Common myeloid progenitor, CD34-positive (primary cell): ENCODE measurements around the gene ALKBH5.
"Not testable (repeated sequence)": the region's sequence is repeated elsewhere in the genome, so short reads cannot be mapped to it uniquely, and the experiment has no call there.

Source experiments
- CTCF ChIA-PET: fragments of 350-600 bp; sonication (Branson Sonifier 250); formaldehyde crosslinking; loops from one replicate; lab custom pipeline; 2021; ENCODE audit warnings: antibody characterized with exemption; lab: Charles Lee
- POLR2A ChIA-PET: fragments of 350-600 bp; sonication (Branson Sonifier 250); formaldehyde crosslinking; loops from one replicate; lab custom pipeline; 2021; ENCODE audit warnings: antibody characterized with exemption; lab: Charles Lee
- DNase-seq, 3 donors: peaks; one replicate each; pipeline versions ENCODE4 v3.0.0 to v3.0.0-alpha.2; 2013
- H3K27ac ChIP-seq, 2 experiments: 1 replicate in 1 of 2; 2 replicates in 1 of 2; pipeline ENCODE4 v1.7.0; 2013; ENCODE audit warnings: inconsistent platforms in 2 of 2, low read length in 2 of 2, mild to moderate bottlenecking in 2 of 2, low read depth in 1 of 2, moderate library complexity in 1 of 2; ENCODE audit not compliant: severe bottlenecking in 2 of 2, insufficient read depth in 1 of 2, poor library complexity in 1 of 2
- H3K27me3 ChIP-seq, 5 experiments: replicated peaks in 2 of 5; 1 replicate in 3 of 5; 2 replicates in 2 of 5; pipeline versions ENCODE4 v1.6.1 to v1.7.0; 2013; ENCODE audit warnings: low read length in 4 of 5, mild to moderate bottlenecking in 2 of 5, moderate library complexity in 2 of 5, inconsistent platforms in 1 of 5; ENCODE audit not compliant: insufficient read depth in 5 of 5, control insufficient read depth in 4 of 5
- H3K36me3 ChIP-seq, 4 experiments: 1 replicate in 2 of 4; 2 replicates in 2 of 4; pipeline versions ENCODE4 v1.6.1 to v1.7.0; 2013; ENCODE audit warnings: low read length in 3 of 4, control low read depth in 1 of 4, mild to moderate bottlenecking in 1 of 4; ENCODE audit not compliant: control insufficient read depth in 4 of 4, insufficient read depth in 4 of 4
- H3K4me1 ChIP-seq, 4 experiments: 1 replicate in 3 of 4; 2 replicates in 1 of 4; pipeline versions ENCODE4 v1.6.1 to v1.7.1; 2013; ENCODE audit warnings: low read length in 3 of 4, mild to moderate bottlenecking in 3 of 4, control low read depth in 1 of 4, inconsistent platforms in 1 of 4, moderate library complexity in 1 of 4; ENCODE audit not compliant: control insufficient read depth in 4 of 4, insufficient read depth in 4 of 4; ENCODE audit errors: control extremely low read depth in 1 of 4
- H3K4me3 ChIP-seq, 7 experiments: 1 replicate in 4 of 7; 2 replicates in 3 of 7; pipeline versions ENCODE4 v1.5.1 to v1.7.0; 2013; ENCODE audit warnings: mild to moderate bottlenecking in 7 of 7, low read length in 6 of 7, moderate library complexity in 6 of 7, inconsistent platforms in 2 of 7, low read depth in 2 of 7, control low read depth in 1 of 7; ENCODE audit not compliant: insufficient read depth in 4 of 7, control insufficient read depth in 1 of 7; ENCODE audit errors: extremely low read depth in 1 of 7
- H3K9me3 ChIP-seq, 5 experiments: 1 replicate in 4 of 5; 2 replicates in 1 of 5; pipeline versions ENCODE4 v1.6.1 to v1.7.1; 2013; ENCODE audit warnings: low read length in 4 of 5, mild to moderate bottlenecking in 2 of 5, inconsistent platforms in 1 of 5, low read depth in 1 of 5, moderate library complexity in 1 of 5; ENCODE audit not compliant: control insufficient read depth in 4 of 5, insufficient read depth in 2 of 5; ENCODE audit errors: control extremely low read depth in 1 of 5
- WGBS: methylation state at CpG from one replicate; pipeline ENCODE4 v1.1.5; 2013; ENCODE audit not compliant: insufficient coverage; 5-methylcytosine and 5-hydroxymethylcytosine counted together

Gene ALKBH5

GRCh38 chr17:18201108-18201507, 17.5 kb downstream of the ALKBH5 start:
- no peaks in the 10 kb centered on the region for H3K4me1 ChIP-seq
- H3K27ac ChIP-seq: no peak overlapping the region
- no peak overlapping the region for H3K4me3 ChIP-seq
- DNase-seq: no peak
- WGBS: 90% methylated on average over 4 of the region's 4 CpGs
- H3K27me3 ChIP-seq: no peaks in the 10 kb centered on the region
- peaks cover 13 to 78% (median 54%) of the 10 kb centered on the region in 4 experiments for H3K36me3 ChIP-seq
- POLR2A ChIA-PET: no interaction called here
- CTCF ChIA-PET: interaction anchor here (1.2 to 3.1 kb wide), 5 partner anchors 9 to 59 kb away, joined by 3 to 11 read pairs (median 7); no protein-coding TSS in a partner anchor
- no peaks in the 10 kb centered on the region for H3K9me3 ChIP-seq

GRCh38 chr17:18203308-18203707, 19.7 kb downstream of the ALKBH5 start:
- Histone ChIP-seq H3K27me3 (no peaks in the 10 kb centered on the region), H3K4me3 (no peak overlapping the region), H3K36me3 (peaks cover 8 to 77% (median 51%) of the 10 kb centered on the region in 4 experiments), H3K4me1 (no peaks in the 10 kb centered on the region), H3K9me3 (no peaks in the 10 kb centered on the region), H3K27ac (no peak overlapping the region)
- DNase-seq: no peak
- ChIA-PET POLR2A (no interaction called here), CTCF (interaction anchor here (0.7 to 3.1 kb wide), 4 partner anchors 10 to 93 kb away, joined by 3 to 10 read pairs (median 4); no protein-coding TSS in a partner anchor)
- 98% methylated on average over 6 of the region's 7 CpGs for WGBS

GRCh38 chr17:18205861-18206260, 22.2 kb downstream of the ALKBH5 start:
- no peak overlapping the region for H3K27ac ChIP-seq
- CTCF ChIA-PET: interaction anchor here (0.8 kb wide), 1 partner anchor 8 kb away, joined by 3 read pairs; no protein-coding TSS in a partner anchor

GRCh38 chr17:18206962-18207361, 23.3 kb downstream of the ALKBH5 start:
- Histone ChIP-seq H3K9me3 (no peaks in the 10 kb centered on the region), H3K27me3 (no peaks in the 10 kb centered on the region), H3K36me3 (peaks cover 11 to 77% (median 54%) of the 10 kb centered on the region in 4 experiments), H3K27ac (no peak overlapping the region), H3K4me3 (no peak overlapping the region), H3K4me1 (no peaks in the 10 kb centered on the region)
- CTCF ChIA-PET: interaction anchor here (1.1 to 1.8 kb wide), 2 partner anchors 11 to 14 kb away, joined by 3 to 6 read pairs; no protein-coding TSS in a partner anchor
- no peak for DNase-seq
- POLR2A ChIA-PET: no interaction called here

More at GRCh38 chr17:18205861-18206260, 22.2 kb downstream of the ALKBH5 start:
- DNase-seq: no peak
- no peaks in the 10 kb centered on the region for H3K27me3 ChIP-seq
- POLR2A ChIA-PET: no interaction called here
- H3K9me3 ChIP-seq: no peaks in the 10 kb centered on the region
- 90% methylated on average over 2 of the region's 2 CpGs for WGBS
- H3K4me3 ChIP-seq: no peak overlapping the region
- no peaks in the 10 kb centered on the region for H3K4me1 ChIP-seq
- H3K36me3 ChIP-seq: peaks cover 11 to 79% (median 56%) of the 10 kb centered on the region in 4 experiments

- H3K4me3 ChIP-seq: no peak overlapping the region
- H3K27ac ChIP-seq: no peak overlapping the region
- DNase-seq: no peak
- no peaks in the 10 kb centered on the region for H3K9me3 ChIP-seq
- H3K36me3 ChIP-seq: peaks cover 11 to 71% (median 50%) of the 10 kb centered on the region in 4 experiments
- ChIA-PET CTCF (interaction anchor here (0.7 to 1.8 kb wide), 4 partner anchors 10 to 52 kb away, joined by 3 to 6 read pairs (median 4); no protein-coding TSS in a partner anchor), POLR2A (no interaction called here)
- H3K4me1 ChIP-seq: no peaks in the 10 kb centered on the region
- H3K27me3 ChIP-seq: no peaks in the 10 kb centered on the region
- 97% methylated on average over 17 of the region's 19 CpGs for WGBS
These were observed 24.5 kb downstream of the ALKBH5 start for GRCh38 chr17:18208092-18208491.

GRCh38 chr17:18213666-18214270, 30.1 kb downstream of the ALKBH5 start:
- Histone ChIP-seq H3K4me1 (peaks cover 0 to under 1% (median 0%) of the 10 kb centered on the region in 4 experiments), H3K36me3 (peaks cover 2 to 24% (median 17%) of the 10 kb centered on the region in 4 experiments), H3K9me3 (no peaks in the 10 kb centered on the region), H3K27ac (no peak overlapping the region), H3K4me3 (no peak overlapping the region), H3K27me3 (no peaks in the 10 kb centered on the region)
- ChIA-PET POLR2A (no interaction called here), CTCF (interaction anchor here (1.1 kb wide), 1 partner anchor 10 kb away, joined by 4 read pairs; no protein-coding TSS in a partner anchor)
- DNase-seq: peak in 1 of 3 donors; percentile 7
- WGBS: 82% methylated on average over 5 of the region's 7 CpGs

- CTCF ChIA-PET: interaction anchor here (1.1 to 3.2 kb wide), 5 partner anchors 8 to 76 kb away, joined by 3 to 18 read pairs (median 6); partner anchors contain the start of gene LLGL1
- 96% methylated on average over 10 of the region's 11 CpGs for WGBS
These were observed 33.3 kb downstream of the ALKBH5 start for GRCh38 chr17:18216906-18217305.

More at GRCh38 chr17:18216906-18217305, 33.3 kb downstream of the ALKBH5 start:
- H3K4me3 ChIP-seq, H3K27me3 ChIP-seq, DNase-seq, H3K36me3 ChIP-seq, POLR2A ChIA-PET, H3K27ac ChIP-seq, H3K4me1 ChIP-seq, H3K9me3 ChIP-seq: not testable (repeated sequence)
